HG03432 (cell line): Measurements from ENCODE around the gene DUSP14.

Source experiments
- ATAC-seq: cut with Tn5 transposase; IDR thresholded peaks from one replicate; pipeline ENCODE4 v1.9.1; 2021; ENCODE audit warnings: mild to moderate bottlenecking, moderate library complexity; ENCODE audit not compliant: unreplicated experiment

Gene DUSP14

DNA sequence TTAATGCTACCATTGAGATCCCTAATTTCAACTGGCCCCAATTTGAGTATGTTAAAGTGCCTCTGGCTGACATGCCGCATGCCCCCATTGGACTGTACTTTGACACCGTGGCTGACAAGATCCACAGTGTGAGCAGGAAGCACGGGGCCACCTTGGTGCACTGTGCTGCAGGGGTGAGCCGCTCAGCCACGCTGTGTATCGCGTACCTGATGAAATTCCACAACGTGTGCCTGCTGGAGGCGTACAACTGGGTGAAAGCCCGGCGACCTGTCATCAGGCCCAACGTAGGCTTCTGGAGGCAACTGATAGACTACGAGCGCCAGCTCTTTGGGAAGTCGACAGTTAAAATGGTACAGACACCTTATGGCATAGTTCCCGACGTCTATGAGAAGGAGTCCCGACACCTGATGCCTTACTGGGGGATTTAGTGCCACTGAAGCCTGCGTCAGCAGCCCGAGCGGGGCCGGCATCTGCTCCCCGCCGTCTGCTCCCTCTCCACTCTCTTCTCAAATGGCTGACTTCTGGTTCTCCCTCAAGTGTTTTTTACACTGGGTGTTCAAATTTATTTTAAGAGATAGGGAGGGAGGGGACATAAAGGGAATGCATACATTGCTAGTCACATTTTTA lies 22.9 kb downstream of the DUSP14 start:
- no peak for ATAC-seq

GRCh38 chr17:37513711-37514110 lies 24.0 kb downstream of the DUSP14 start:
- ATAC-seq, result no peak

- no peak for ATAC-seq
Measured at GRCh38 chr17:37516127-37516571, 26.5 kb downstream of the DUSP14 start.

- ATAC-seq, result no peak
Measured at GRCh38 chr17:37517881-37518280, 28.2 kb downstream of the DUSP14 start.

- no peak for ATAC-seq
Measured at GRCh38 chr17:37518826-37519225, 29.1 kb downstream of the DUSP14 start.

GRCh38 chr17:37519251-37519985 lies 29.7 kb downstream of the DUSP14 start:
- no peak for ATAC-seq

DNA sequence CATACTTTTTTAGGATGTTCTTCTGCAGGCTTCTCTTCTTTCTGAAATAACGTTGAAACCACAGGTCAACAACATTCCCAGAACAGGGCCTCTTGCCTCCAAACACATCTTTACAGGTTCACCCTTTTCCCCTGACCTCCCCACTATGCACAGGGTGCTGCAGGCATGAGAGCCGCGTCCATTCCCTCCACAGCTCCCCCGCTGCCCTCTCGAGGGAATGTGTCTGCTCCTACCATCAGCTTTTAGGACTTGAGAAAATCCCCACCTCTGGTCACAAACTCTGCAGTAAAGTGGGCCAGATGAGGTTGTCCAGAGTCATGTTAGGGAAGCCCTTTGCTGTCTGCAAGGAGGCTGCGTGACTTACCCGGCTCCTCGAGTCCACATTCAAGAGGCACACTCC lies 30.5 kb downstream of the DUSP14 start:
- ATAC-seq, result no peak

DNA sequence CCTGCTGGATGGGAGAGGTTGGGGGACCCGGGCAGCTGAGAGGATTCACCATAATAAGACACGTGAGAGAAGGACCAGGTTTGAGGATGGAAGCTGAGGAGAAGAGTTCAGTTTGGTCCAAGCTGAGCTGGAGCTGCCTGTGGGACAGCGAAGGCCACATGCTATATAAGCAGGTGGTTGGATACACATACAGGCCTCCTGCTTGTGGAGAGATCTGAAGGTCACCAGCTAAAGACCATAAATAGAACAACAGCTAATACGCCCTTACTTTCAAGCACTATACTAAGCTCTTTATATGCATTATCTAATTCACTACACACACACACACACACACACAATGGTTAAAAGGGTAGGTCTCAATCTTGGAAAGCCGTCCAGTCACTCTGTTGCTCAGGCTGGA lies 32.1 kb downstream of the DUSP14 start:
- ATAC-seq, result no peak

DNA sequence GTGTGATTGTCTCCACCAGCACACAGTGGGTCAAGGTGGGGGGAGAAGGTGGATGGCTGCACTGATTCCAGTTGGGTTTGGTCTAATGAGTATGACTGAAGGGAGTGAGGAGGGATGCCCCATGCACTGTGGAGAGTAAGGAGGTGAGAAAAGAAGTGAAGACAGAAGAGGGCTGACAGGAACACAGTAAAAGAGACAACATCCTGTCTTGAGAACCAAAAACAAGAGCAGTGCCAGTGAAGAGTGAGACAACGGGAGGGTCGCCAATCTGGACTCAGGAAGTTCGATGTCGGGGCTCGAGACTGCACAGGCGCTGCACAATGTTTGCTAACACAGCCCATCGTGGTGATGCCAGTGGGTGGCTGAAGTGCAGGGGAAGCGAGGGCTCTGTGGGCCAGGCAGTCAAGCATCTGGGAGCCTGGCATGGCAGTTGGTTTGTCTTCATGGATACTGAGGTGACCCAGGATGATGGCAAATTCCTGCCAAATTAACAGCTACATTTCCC lies 34.1 kb downstream of the DUSP14 start:
- no peak for ATAC-seq

- no peak for ATAC-seq
Measured at GRCh38 chr17:37527249-37527851, 37.7 kb downstream of the DUSP14 start.

- ATAC-seq, result no peak
Measured at GRCh38 chr17:37530420-37530819, 40.7 kb downstream of the DUSP14 start.

GRCh38 chr17:37532756-37533155 lies 43.1 kb downstream of the DUSP14 start:
- no peak for ATAC-seq

- ATAC-seq, result no peak
Measured at GRCh38 chr17:37535906-37536305, 46.2 kb downstream of the DUSP14 start.

- ATAC-seq, result no peak
Measured at GRCh38 chr17:37538981-37539659, 49.4 kb downstream of the DUSP14 start.

DNA sequence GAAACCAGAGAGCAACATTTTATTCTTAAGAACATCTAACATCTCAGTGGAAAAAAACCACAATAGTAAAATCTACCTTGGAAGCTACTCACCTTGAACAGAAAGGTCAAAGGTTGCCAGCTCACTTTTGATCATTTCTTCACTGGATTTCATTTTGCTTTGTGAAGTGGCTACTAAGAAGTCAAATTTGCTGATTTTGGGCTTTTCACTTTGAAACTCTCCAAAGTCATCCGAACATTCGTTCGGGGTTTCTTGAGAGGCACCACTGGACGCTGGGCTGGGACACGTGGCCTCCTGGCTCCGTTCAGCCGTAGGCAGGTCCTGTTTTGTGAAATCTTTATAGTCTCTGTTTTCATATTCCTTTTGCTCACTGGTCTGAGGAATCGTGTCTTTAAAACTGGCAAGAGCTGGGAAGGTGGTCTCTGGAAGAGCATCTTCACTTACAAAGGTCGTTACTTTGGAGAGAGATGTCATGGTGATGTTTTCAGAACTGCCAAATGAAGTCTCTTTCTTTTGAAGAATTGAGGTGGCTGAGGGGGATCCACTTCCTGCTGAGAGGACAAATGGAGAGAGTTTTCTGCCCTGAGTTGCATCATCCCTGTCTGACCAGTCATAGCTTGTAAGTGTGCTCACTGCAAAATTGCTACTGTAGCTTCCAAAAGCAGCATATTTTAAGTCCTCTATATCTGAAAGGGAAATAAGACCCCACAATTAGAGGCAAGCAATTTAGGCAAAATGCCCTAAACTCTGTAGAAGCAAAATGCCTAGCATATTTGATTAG lies 52.4 kb downstream of the DUSP14 start:
- no peak for ATAC-seq

DNA sequence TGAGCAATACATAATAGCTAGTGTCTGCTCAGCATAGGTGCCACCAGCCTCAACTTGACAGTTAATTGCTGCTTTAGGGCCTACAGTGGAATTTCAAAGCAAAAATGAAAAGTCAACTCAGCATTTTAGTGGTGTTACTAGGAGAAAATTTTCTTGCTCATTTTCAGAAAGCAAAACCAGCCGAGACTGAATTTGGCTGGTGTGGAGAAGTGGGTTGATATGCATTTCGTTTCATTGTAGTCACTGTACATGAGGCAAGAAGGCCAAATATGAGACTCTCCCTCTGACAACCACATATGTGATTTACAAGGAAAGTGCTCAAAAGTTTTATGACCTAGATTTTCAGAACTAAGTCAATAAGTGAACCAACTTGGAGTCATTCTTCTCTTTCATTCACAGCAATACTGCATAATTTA lies 54.0 kb downstream of the DUSP14 start:
- ATAC-seq, result no peak

GRCh38 chr17:37545486-37545885 lies 55.8 kb downstream of the DUSP14 start:
- no peak for ATAC-seq

- no peak for ATAC-seq
Measured at GRCh38 chr17:37546302-37546701, 56.6 kb downstream of the DUSP14 start.

DNA sequence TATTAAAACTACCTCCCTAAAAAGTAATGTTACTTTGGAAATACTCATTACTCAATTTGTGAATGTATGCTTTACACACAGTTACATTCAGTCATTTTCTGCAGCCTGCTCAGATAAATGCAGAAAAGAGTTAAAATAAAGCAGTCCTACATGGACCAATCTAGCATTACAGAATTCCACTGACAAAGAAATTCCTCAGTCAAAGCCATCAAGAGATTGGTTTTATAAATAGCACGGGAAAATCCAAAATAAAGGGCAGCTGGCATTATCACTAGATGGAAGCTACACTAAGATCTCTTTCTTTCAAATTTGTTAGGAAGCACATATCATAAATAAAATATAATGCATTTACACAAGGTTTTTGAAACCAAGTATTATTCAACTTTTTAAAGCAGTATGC lies 58.3 kb downstream of the DUSP14 start:
- ATAC-seq, result no peak

DNA sequence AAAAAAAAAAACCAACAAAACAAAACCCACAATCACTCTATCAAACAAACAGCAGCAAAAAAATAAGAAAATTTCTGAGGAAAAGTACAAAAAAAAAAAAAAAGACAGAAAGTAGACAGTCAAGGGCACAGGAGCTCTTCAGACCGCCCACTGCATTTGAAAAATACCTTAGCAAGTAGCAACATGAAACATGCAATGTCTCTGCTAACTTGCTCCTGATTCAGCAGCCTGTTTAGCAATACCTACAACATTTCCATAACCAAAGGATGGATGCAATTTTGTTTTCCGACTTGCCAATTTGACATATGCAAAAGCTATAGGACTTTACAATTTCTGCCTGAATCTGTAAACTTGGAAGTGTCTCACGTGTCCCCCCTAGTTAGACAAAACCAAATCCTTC lies 62.1 kb downstream of the DUSP14 start:
- ATAC-seq, result no peak
